ENCODE measurements around the gene PTGER4.
"Not testable (repeated sequence)": the region's sequence is repeated elsewhere in the genome, so short reads cannot be mapped to it uniquely, and the experiment has no call there.

GRCh38 chr5:40702027-40702426 lies 22.3 kb downstream of the PTGER4 start:
- TF ChIP-seq POLR2A (IDR thresholded peaks at IDR 0.05) = not testable (repeated sequence)
- TF ChIP-seq, protein P1, sequence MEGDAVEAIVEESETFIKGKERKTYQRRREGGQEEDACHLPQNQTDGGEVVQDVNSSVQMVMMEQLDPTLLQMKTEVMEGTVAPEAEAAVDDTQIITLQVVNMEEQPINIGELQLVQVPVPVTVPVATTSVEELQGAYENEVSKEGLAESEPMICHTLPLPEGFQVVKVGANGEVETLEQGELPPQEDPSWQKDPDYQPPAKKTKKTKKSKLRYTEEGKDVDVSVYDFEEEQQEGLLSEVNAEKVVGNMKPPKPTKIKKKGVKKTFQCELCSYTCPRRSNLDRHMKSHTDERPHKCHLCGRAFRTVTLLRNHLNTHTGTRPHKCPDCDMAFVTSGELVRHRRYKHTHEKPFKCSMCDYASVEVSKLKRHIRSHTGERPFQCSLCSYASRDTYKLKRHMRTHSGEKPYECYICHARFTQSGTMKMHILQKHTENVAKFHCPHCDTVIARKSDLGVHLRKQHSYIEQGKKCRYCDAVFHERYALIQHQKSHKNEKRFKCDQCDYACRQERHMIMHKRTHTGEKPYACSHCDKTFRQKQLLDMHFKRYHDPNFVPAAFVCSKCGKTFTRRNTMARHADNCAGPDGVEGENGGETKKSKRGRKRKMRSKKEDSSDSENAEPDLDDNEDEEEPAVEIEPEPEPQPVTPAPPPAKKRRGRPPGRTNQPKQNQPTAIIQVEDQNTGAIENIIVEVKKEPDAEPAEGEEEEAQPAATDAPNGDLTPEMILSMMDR (IDR thresholded peaks at IDR 0.05) = not testable (repeated sequence)
